HepG2 (cell line): Measurements from ENCODE around the gene NRP1. TPM values are rescaled to one million over a fixed set of nuclear protein-coding genes. Genes with fewer than 3 reads are reported as not detected.
"Not testable (repeated sequence)": the region's sequence is repeated elsewhere in the genome, so short reads cannot be mapped to it uniquely, and the experiment has no call there.

Experiments
- ATAC-seq: fragments of 200-7000 bp; cut with Tn5 transposase; 3 replicates; pipeline ENCODE4 v1.9.1; 2020; ENCODE audit warnings: mild to moderate bottlenecking, moderate library complexity
- BruUV-seq: library from RNA; stranded (reverse); fragments of 400-500 nt; replicated peaks from 2 replicates; lab custom pipeline; 2021; lab: Mats Ljungman, UMichigan
- CTCF ChIA-PET: fragments of 300-600 bp; formaldehyde crosslinking; extraction: SDS; loops from one replicate; lab custom pipeline; 2021; ENCODE audit warnings: low total read pairs, inconsistent platforms, low intra/inter-chr PET ratio; lab: Yijun Ruan, JAX
- POLR2A ChIA-PET: fragments of 350-600 bp; sonication (Branson Sonifier 250); formaldehyde crosslinking; loops from one replicate; lab custom pipeline; 2020; ENCODE audit warnings: antibody characterized with exemption, inconsistent platforms; lab: Yijun Ruan, JAX
- DNase-seq: peaks from one replicate; pipeline ENCODE4 v3.0.0-alpha.2; 2015; ENCODE audit warnings: low spot score
- FAIRE-seq: peaks from 3 replicates; lab custom pipeline; 2011; peaks lifted over from hg19 to GRCh38; lab: Jason Lieb, UNC
- H2AFZ ChIP-seq: one replicate; pipeline ENCODE4 v1.6.1; 2011; ENCODE audit warnings: low read length, inconsistent platforms
- H3K27ac ChIP-seq: fragments of 300-600 bp; 3 replicates; pipeline ENCODE4 v1.8.0; 2011; ENCODE audit warnings: mixed run types, mild to moderate bottlenecking, mixed read lengths, low read length, inconsistent platforms; ENCODE audit not compliant: insufficient read depth; ENCODE audit errors: extremely low read length
- H3K27me3 ChIP-seq, 2 experiments: fragments of 200-600 bp in 1 of 2; 2 replicates in 1 of 2; 3 replicates in 1 of 2; pipeline versions ENCODE4 v1.6.0 to v1.8.0; 2011; ENCODE audit warnings: low read length in 2 of 2, mild to moderate bottlenecking in 2 of 2, moderate library complexity in 2 of 2, inconsistent platforms in 1 of 2; ENCODE audit not compliant: insufficient read depth in 2 of 2, control insufficient read depth in 1 of 2
- H3K36me3 ChIP-seq, 2 experiments: fragments of 200-600 bp in 1 of 2; replicated peaks in 1 of 2; 2 replicates in 1 of 2; 3 replicates in 1 of 2; pipeline versions ENCODE4 v1.5.1 to v1.8.0; 2011; ENCODE audit warnings: low read length in 2 of 2, inconsistent platforms in 1 of 2; ENCODE audit not compliant: insufficient read depth in 2 of 2, control insufficient read depth in 1 of 2
- H3K4me1 ChIP-seq: 2 replicates; pipeline ENCODE4 v1.5.1; 2012; ENCODE audit warnings: low read length, inconsistent platforms; ENCODE audit not compliant: insufficient read depth
- H3K4me2 ChIP-seq: 2 replicates; pipeline ENCODE4 v1.6.0; 2011; ENCODE audit warnings: low read depth, low read length, inconsistent platforms
- H3K4me3 ChIP-seq, 3 experiments: fragments of 200-600 bp in 1 of 3; sonication (generic), shearing (Covaris generic) in 1 of 3; replicated peaks in 1 of 3; 2 replicates each; pipeline ENCODE4 v1.5.1; 2011 to 2016; ENCODE audit warnings: low read length in 3 of 3, inconsistent platforms in 2 of 3, low read depth in 2 of 3, mild to moderate bottlenecking in 2 of 3, control low read depth in 1 of 3, mixed read lengths in 1 of 3; ENCODE audit not compliant: insufficient read depth in 1 of 3
- H3K79me2 ChIP-seq: one replicate; pipeline ENCODE4 v1.6.1; 2011; ENCODE audit warnings: low read length, inconsistent platforms; ENCODE audit not compliant: insufficient read depth
- H3K9ac ChIP-seq: 2 replicates; pipeline ENCODE4 v1.6.0; 2011; ENCODE audit warnings: mild to moderate bottlenecking, low read depth, low read length, inconsistent platforms; ENCODE audit not compliant: insufficient read depth
- H3K9me3 ChIP-seq: 2 replicates; pipeline ENCODE4 v1.5.1; 2012; ENCODE audit warnings: mild to moderate bottlenecking, low read length
- H4K20me1 ChIP-seq: 2 replicates; pipeline ENCODE4 v1.6.0; 2011; ENCODE audit warnings: inconsistent platforms, mild to moderate bottlenecking, low read length, moderate library complexity; ENCODE audit not compliant: insufficient read depth
- CENPT ChIP-seq: sonication (generic); formaldehyde crosslinking; IDR thresholded peaks from 2 replicates; pipeline ENCODE4 v1.8.0; 2022; ENCODE audit warnings: low read depth, mild to moderate bottlenecking, moderate library complexity, missing genetic modification reagents
- GLI4 ChIP-seq: sonication (generic); formaldehyde crosslinking; IDR thresholded peaks from 2 replicates; pipeline ENCODE4 v1.5.1; 2020; ENCODE audit warnings: missing genetic modification reagents, mild to moderate bottlenecking, moderate library complexity, borderline replicate concordance
- USF2 ChIP-seq, 2 experiments: sonication (generic) in 1 of 2; formaldehyde crosslinking in 1 of 2; IDR thresholded peaks; 2 replicates each; pipeline versions ENCODE4 v1.5.1 to v1.6.1; 2011 to 2020; ENCODE audit warnings: borderline replicate concordance in 1 of 2, low read depth in 1 of 2, low read length in 1 of 2, mild to moderate bottlenecking in 1 of 2, missing genetic modification reagents in 1 of 2, moderate library complexity in 1 of 2
- ZNF430 ChIP-seq: sonication (generic); formaldehyde crosslinking; IDR thresholded peaks from 2 replicates; pipeline ENCODE4 v1.9.0; 2021; ENCODE audit warnings: mild to moderate bottlenecking, missing genetic modification reagents
- ZNF746 ChIP-seq: sonication (generic); formaldehyde crosslinking; IDR thresholded peaks from 2 replicates; pipeline ENCODE4 v1.8.0; 2022; ENCODE audit warnings: mild to moderate bottlenecking, missing genetic modification reagents
- ZUFSP ChIP-seq: sonication (generic); formaldehyde crosslinking; IDR thresholded peaks from 2 replicates; pipeline ENCODE4 v1.9.0; 2021; ENCODE audit warnings: missing genetic modification reagents, mild to moderate bottlenecking, borderline replicate concordance
- WGBS: methylation state at CpG from one replicate; pipeline ENCODE4 v1.1.6; 2017; ENCODE audit warnings: low lambda C conversion rate; 5-methylcytosine and 5-hydroxymethylcytosine counted together
- in situ Hi-C: cut with HindIII; loops from 2 replicates; pipeline ENCODE4 v1.10.0; 2017; ENCODE audit warnings: low pct_unique_long_range_greater_than_20kb; ENCODE audit not compliant: extremely low pct_ligation_motif_present
- intact Hi-C: fragments of 100-400 bp; cut with micrococcal nuclease; formaldehyde crosslinking; loops from one replicate; pipeline ENCODE4 v1.10.0; 2022; ENCODE audit not compliant: unreplicated experiment
- polyA plus RNA-seq, 8 experiments: library from polyadenylated mRNA; depleted of rRNA in 3 of 8; stranded (reverse) in 7 of 8; unstranded in 1 of 8; fragments of >200 nt; fragmentation: Illumina TruSeq in 4 of 8; extraction: Trizol in 4 of 8; gene quantifications; 2 replicates each; pipeline versions ENCODE4 v1.2.1 to v1.2.3, GENCODE V29; 2011 to 2016; ENCODE audit warnings: low read depth in 4 of 8, missing spikeins in 1 of 8, mixed read lengths in 1 of 8; ENCODE audit not compliant: insufficient read depth in 1 of 8
- total RNA-seq, 5 experiments: library from RNA; depleted of rRNA; stranded (reverse); fragments of >200 nt; fragmentation: Illumina TruSeq; extraction: Trizol; gene quantifications; 2 replicates each; pipeline ENCODE4 v1.2.3, GENCODE V29; 2016; ENCODE audit warnings: low read depth in 1 of 5

The NRP1 gene
- total and polyA plus RNA-seq, 2 of the 13 experiments (the other 11 are each of a cell fraction or from before 2014, with no cell fraction given) = 5.3 to 5.8 TPM

- TF ChIP-seq GLI4 (CRISPR knock-in tag) (no peak), CENPT (CRISPR knock-in tag) (no peak), ZUFSP (no peak), USF2 (IDR thresholded peaks at IDR 0.05; ENCODE audit: low read depth, low read length) (no peak), USF2 (CRISPR knock-in tag; IDR thresholded peaks at IDR 0.05; ENCODE audit: borderline replicate concordance) (no peak), ZNF746 (no peak), ZNF430 (CRISPR knock-in tag) (no peak)
Observed at GRCh38 chr10:33334153-33334804, at the start of gene NRP1 (continued).

- H3K79me2 ChIP-seq, POLR2A ChIA-PET, ATAC-seq, intact Hi-C loops, H3K27me3 ChIP-seq, in situ Hi-C loops, H3K9ac ChIP-seq, H3K9me3 ChIP-seq, H2AFZ ChIP-seq, H3K4me2 ChIP-seq, H3K4me3 ChIP-seq, DNase-seq, FAIRE-seq, H4K20me1 ChIP-seq, CTCF ChIA-PET, H3K36me3 ChIP-seq, BruUV-seq, H3K27ac ChIP-seq: not testable (repeated sequence)
- peaks cover 14% of the 10 kb centered on the region for H3K4me1 ChIP-seq
- 41% methylated on average over 3 of the region's 3 CpGs for WGBS
Observed at GRCh38 chr10:33384201-33384600, 49.7 kb upstream of the NRP1 start.
